Subcutaneous adipose tissue (tissue), 4 donors: ENCODE results near the gene MAGEA2. TPM values are rescaled to one million over a fixed set of nuclear protein-coding genes. Genes with fewer than 3 reads are reported as not detected.
"Not testable (repeated sequence)": the region's sequence is repeated elsewhere in the genome, so short reads cannot be mapped to it uniquely, and the experiment has no call there.

Experiments used
- total RNA-seq, 4 donors: library from RNA; depleted of rRNA; stranded (reverse); fragments of >200 nt; gene quantifications; one replicate each; pipeline ENCODE4 v1.1.0, GENCODE V29; 2016
- TF ChIP-seq, protein P1 (sequence below): fragments of 450-650 bp; IDR thresholded peaks from one replicate; pipeline ENCODE4 v1.5.1; 2016; ENCODE audit warnings: low read depth, mild to moderate bottlenecking, control low read depth, antibody characterized with exemption, moderate library complexity

Gene MAGEA2, protein sequence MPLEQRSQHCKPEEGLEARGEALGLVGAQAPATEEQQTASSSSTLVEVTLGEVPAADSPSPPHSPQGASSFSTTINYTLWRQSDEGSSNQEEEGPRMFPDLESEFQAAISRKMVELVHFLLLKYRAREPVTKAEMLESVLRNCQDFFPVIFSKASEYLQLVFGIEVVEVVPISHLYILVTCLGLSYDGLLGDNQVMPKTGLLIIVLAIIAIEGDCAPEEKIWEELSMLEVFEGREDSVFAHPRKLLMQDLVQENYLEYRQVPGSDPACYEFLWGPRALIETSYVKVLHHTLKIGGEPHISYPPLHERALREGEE
- not detected for total RNA-seq

DNA sequence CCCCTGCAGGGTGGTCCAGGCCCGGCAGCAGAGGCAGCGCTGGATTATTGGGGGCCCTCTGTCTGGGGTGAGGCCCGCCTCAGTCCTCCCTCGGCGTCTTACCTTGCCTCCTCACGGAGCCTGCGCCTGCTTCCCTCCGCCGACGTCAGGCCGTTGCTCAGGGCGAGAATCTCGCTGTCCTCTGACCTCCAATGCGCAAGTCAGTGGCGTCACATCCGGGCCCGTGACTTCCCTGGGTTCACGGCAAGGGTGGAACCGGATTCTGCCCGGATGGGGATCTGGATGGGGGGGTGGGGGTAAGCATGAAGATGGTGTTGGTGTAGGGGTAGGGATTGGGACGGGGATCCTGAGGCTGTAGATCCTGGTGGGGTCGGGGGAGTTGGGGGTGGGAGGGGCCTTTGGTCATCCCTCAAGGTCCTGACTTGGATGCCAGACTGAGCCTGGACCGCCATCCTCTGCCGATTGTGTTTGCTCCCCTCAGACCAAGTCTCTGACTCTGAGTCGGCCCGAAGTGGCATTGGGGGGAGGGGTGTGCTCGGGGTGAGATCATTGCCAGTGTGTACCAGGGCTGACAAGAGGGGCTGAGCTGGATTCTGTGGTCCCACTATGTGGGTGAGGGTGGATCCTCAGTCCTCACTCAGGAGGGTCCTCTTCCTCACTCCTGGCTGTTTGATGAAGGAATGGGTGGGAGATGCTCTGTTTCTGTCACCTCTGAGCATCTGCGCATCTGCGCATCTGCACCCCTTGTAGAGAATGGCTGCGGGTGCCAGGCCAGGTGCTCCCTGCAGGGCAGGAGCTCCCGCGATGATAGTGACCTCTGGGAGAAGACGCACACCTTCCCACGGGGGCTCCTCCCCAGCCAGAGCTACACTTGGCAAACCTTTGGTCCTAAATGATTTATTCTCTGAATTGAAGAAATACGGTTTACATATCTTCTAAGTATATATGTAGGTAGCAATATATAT lies at the start of gene MAGEA2:
Gene MAGEA2, minus strand, starts transcription at position 157 of the 965 bp plus-strand sequence. CDS start 2,479 bp downstream, outside the sequence.
- TF ChIP-seq, protein P1, sequence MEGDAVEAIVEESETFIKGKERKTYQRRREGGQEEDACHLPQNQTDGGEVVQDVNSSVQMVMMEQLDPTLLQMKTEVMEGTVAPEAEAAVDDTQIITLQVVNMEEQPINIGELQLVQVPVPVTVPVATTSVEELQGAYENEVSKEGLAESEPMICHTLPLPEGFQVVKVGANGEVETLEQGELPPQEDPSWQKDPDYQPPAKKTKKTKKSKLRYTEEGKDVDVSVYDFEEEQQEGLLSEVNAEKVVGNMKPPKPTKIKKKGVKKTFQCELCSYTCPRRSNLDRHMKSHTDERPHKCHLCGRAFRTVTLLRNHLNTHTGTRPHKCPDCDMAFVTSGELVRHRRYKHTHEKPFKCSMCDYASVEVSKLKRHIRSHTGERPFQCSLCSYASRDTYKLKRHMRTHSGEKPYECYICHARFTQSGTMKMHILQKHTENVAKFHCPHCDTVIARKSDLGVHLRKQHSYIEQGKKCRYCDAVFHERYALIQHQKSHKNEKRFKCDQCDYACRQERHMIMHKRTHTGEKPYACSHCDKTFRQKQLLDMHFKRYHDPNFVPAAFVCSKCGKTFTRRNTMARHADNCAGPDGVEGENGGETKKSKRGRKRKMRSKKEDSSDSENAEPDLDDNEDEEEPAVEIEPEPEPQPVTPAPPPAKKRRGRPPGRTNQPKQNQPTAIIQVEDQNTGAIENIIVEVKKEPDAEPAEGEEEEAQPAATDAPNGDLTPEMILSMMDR: not testable (repeated sequence)

DNA sequence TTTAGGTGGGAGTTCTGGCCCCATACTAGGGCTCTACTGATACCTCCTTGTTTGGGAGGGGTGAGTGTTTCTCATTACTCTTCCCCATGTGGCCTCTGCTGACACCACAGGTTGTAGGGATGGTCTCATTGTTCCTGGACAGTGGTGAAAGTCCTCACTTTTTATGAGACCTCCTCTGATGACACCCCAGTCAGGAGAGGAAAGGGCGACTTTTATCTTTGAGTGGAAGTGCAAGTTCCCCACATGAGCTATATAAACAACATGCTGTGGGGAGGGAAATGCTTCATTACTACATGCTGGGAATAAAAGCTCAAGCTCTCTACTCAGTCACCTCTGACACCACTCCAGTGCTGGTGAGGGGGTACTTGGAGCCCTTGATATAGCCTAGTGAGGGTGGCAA lies 45.3 kb upstream of the MAGEA2 start:
- TF ChIP-seq, protein P1: no peak

DNA sequence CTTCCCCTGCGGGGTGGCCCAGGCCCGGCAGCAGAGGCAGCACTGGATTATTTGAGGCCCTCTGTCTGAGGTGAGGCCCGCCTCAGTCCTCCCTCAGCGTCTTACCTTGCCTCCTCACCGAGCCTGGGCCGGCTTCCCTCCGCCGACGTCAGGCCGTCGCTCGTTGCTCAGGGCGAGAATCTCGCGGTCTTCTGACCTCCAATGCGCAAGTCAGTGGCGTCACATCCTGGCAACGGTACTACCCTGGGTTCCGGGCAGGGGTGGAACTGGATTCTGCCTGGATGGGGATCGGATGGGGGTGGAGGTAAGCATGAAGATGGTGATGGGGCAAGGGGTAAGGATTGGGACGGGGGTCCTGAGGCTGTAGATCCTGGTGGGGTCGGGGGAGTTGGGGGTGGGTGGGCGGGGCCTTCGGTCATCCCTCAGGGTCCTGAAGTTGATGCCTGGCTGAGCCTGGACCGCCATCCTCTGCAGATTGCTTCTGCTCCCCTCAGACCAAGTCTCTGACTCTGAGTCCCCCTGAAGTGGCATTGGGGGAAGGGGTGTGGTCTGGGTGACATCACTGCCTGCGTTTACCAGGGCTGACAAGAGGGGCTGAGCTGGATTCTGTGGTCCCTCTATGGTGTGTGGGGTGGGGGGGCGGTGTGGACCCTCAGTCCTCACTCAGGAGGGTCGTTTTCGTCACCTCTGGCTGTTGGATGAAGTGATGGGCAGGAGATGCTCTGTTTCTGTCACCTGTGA lies 16.1 kb upstream of the MAGEA2 start, which contains the start of gene MAGEA6:
Gene MAGEA6, minus strand, starts transcription at position 141 of the 741 bp plus-strand sequence. CDS start 2,039 bp downstream, outside the sequence.
- TF ChIP-seq, protein P1: not testable (repeated sequence)

DNA sequence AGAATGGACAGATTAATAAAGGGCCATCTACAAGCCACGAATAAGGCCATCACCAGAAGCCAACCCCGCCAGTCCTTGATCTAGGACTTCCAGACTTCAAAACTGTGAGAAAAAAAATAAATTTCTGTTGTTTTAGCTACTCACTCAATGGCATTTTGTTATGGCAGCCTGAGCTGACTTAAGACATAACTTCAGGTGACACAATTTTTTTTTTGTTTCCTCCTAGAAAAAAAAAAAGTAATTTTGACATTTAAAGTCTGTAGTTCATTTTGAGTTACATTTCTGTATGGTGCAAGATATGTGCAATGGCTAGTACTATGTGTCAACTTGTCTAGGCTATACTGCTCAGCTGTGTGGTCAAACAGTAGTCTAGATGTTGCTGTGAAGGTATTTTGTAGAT lies 5.3 kb upstream of the MAGEA2 start, which contains the start of gene CSAG3:
Gene CSAG3, plus strand, starts transcription at position 301 of the 400 bp plus-strand sequence.
- TF ChIP-seq, protein P1: not testable (repeated sequence)

DNA sequence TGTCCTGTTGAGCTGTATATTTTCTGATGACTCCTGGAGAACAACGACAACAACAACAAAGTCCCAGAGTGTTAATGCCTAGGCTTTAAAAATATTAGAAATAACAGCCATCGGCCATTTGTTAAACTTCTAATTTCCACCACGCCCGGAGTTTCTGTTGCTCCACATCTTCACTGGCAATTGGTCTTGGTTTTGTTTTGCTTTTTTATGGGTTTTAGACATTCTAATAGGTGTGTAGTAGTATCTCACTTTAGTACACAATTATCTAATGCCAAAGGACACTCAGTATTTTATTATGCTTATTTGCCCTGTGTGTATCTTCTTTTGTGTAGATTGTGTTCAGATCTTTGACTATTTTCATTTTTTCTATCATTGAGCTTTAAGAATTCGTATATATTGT lies 15.1 kb downstream of the MAGEA2 start:
- TF ChIP-seq, protein P1: no peak

DNA sequence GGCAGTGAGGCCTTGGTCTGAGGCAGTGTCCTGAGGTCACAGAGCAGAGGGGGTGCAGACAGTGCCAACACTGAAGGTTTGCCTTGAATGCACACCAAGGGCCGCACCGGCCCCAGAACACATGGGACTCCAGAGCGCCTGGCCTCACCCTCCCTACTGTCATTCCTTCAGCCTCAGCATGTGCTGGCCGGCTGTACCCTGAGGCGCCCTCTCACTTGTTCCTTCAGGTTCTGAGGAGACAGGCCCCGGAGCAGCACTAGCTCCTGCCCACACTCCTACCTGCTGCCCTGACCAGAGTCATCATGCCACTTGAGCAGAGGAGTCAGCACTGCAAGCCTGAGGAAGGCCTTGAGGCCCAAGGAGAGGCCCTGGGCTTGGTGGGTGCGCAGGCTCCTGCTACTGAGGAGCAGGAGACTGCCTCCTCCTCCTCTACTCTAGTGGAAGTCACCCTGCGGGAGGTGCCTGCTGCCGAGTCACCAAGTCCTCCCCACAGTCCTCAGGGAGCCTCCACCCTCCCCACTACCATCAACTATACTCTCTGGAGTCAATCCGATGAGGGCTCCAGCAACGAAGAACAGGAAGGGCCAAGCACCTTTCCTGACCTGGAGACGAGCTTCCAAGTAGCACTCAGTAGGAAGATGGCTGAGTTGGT lies 17.7 kb downstream of the MAGEA2 start:
- TF ChIP-seq, protein P1: no peak
